Endothelial cell of umbilical vein (primary cell): ENCODE data around the gene TAGLN. TPM values are rescaled to one million over a fixed set of nuclear protein-coding genes. Genes with fewer than 3 reads are reported as not detected.
"Not testable (repeated sequence)": the region's sequence is repeated elsewhere in the genome, so short reads cannot be mapped to it uniquely, and the experiment has no call there.

ENCODE experiments used
- BruUV-seq: library from RNA; stranded (reverse); fragments of 400-500 nt; replicated peaks from 2 replicates; lab custom pipeline; 2021; lab: Mats Ljungman, UMichigan
- CTCF ChIA-PET: fragments of 300-600, 350-600 bp; sonication (Branson Sonifier 250); formaldehyde crosslinking; loops from one replicate; lab custom pipeline; 2021; ENCODE audit warnings: antibody characterized with exemption, inconsistent platforms; lab: Charles Lee
- POLR2A ChIA-PET: fragments of 300-600, 350-600 bp; sonication (Branson Sonifier 250); formaldehyde crosslinking; loops from one replicate; lab custom pipeline; 2021; ENCODE audit warnings: antibody characterized with exemption, inconsistent platforms; lab: Charles Lee
- DNase-seq: peaks from one replicate; pipeline ENCODE4 v3.0.0-alpha.2; 2011; ENCODE audit warnings: low read depth, low spot score
- FAIRE-seq: peaks from 2 replicates; lab custom pipeline; 2011; peaks lifted over from hg19 to GRCh38; lab: Jason Lieb, UNC
- H2AFZ ChIP-seq: 2 replicates; pipeline ENCODE4 v1.6.0; 2012; ENCODE audit warnings: low read depth, low read length, control low read depth, inconsistent platforms
- H3K27ac ChIP-seq: 2 replicates; pipeline ENCODE4 v1.5.1; 2011; ENCODE audit warnings: low read depth, mild to moderate bottlenecking, control low read depth, low read length, moderate library complexity; ENCODE audit not compliant: insufficient read depth
- H3K27me3 ChIP-seq, 2 experiments: 2 replicates each; pipeline versions ENCODE4 v1.6.0 to v1.6.1; 2011; ENCODE audit warnings: low read length in 2 of 2, mixed read lengths in 1 of 2; ENCODE audit not compliant: control insufficient read depth in 2 of 2, insufficient read depth in 2 of 2
- H3K36me3 ChIP-seq, 2 experiments: 2 replicates in 1 of 2; 3 replicates in 1 of 2; pipeline ENCODE4 v1.5.1; 2011; ENCODE audit warnings: low read length in 2 of 2, mild to moderate bottlenecking in 1 of 2, moderate library complexity in 1 of 2; ENCODE audit not compliant: control insufficient read depth in 2 of 2, insufficient read depth in 2 of 2; ENCODE audit errors: extremely low read depth in 1 of 2
- H3K4me1 ChIP-seq: 3 replicates; pipeline ENCODE4 v1.5.1; 2011; ENCODE audit warnings: mild to moderate bottlenecking, low read length; ENCODE audit not compliant: control insufficient read depth, insufficient read depth; ENCODE audit errors: extremely low read depth
- H3K4me2 ChIP-seq: 2 replicates; pipeline ENCODE4 v1.6.1; 2011; ENCODE audit warnings: low read length, control low read depth, mixed read lengths; ENCODE audit not compliant: insufficient read depth
- H3K4me3 ChIP-seq, 3 experiments: fragments of 200-600 bp in 1 of 3; sonication (generic), shearing (Covaris generic) in 1 of 3; replicated peaks in 1 of 3; 2 replicates each; pipeline ENCODE4 v1.5.1; 2011 to 2016; ENCODE audit warnings: control low read depth in 3 of 3, low read length in 3 of 3, mild to moderate bottlenecking in 2 of 3, inconsistent platforms in 1 of 3, low read depth in 1 of 3, moderate library complexity in 1 of 3; ENCODE audit not compliant: insufficient read depth in 1 of 3
- H3K79me2 ChIP-seq: 2 replicates; pipeline ENCODE4 v1.6.0; 2012; ENCODE audit warnings: low read length, inconsistent platforms; ENCODE audit not compliant: control insufficient read depth, insufficient read depth
- H3K9ac ChIP-seq: replicated peaks from 2 replicates; pipeline ENCODE3; 2011; ENCODE audit warnings: low read length, control low read depth; ENCODE audit not compliant: insufficient read depth; ENCODE audit errors: extremely low read depth
- H3K9me1 ChIP-seq: replicated peaks from 3 replicates; pipeline ENCODE4 v1.6.0; 2011; ENCODE audit warnings: mild to moderate bottlenecking, low read length; ENCODE audit not compliant: control insufficient read depth, insufficient read depth; ENCODE audit errors: extremely low read depth
- H3K9me3 ChIP-seq: replicated peaks from 2 replicates; pipeline ENCODE4 v1.5.1; 2012; ENCODE audit warnings: low read length, inconsistent platforms; ENCODE audit not compliant: control insufficient read depth, insufficient read depth
- H4K20me1 ChIP-seq: replicated peaks from 2 replicates; pipeline ENCODE3; 2011; ENCODE audit warnings: mild to moderate bottlenecking, low read length; ENCODE audit not compliant: control insufficient read depth, insufficient read depth; ENCODE audit errors: extremely low read depth
- EZH2 ChIP-seq: IDR thresholded peaks from 2 replicates; pipeline ENCODE4 v1.6.1; 2012; ENCODE audit warnings: borderline replicate concordance, low read depth, mild to moderate bottlenecking, moderate library complexity, low read length, inconsistent platforms; ENCODE audit not compliant: severe bottlenecking
- FOS ChIP-seq: IDR thresholded peaks from 2 replicates; pipeline ENCODE4 v1.6.1; 2011; ENCODE audit warnings: mild to moderate bottlenecking, low read length, moderate library complexity, borderline replicate concordance; ENCODE audit not compliant: insufficient read depth
- GATA2 ChIP-seq: IDR thresholded peaks from 2 replicates; pipeline ENCODE4 v1.7.0; 2011; ENCODE audit warnings: low read depth, mild to moderate bottlenecking, moderate library complexity, mixed read lengths, low read length; ENCODE audit not compliant: insufficient read length, insufficient read depth
- JUN ChIP-seq: IDR thresholded peaks from 2 replicates; pipeline ENCODE4 v1.6.1; 2011; ENCODE audit warnings: borderline replicate concordance, low read depth; ENCODE audit not compliant: insufficient read length, insufficient read depth
- MYC ChIP-seq: IDR thresholded peaks from one replicate; pipeline ENCODE4 v1.6.1; 2011; ENCODE audit warnings: mild to moderate bottlenecking, low read depth, low read length
- POLR2A ChIP-seq: IDR thresholded peaks from 2 replicates; pipeline ENCODE4 v1.6.1; 2012; ENCODE audit warnings: low read depth, mild to moderate bottlenecking, control low read depth, low read length
- POLR2AphosphoS5 ChIP-seq: IDR thresholded peaks from 2 replicates; pipeline ENCODE4 v1.6.1; 2012; ENCODE audit warnings: low read depth, mild to moderate bottlenecking, control low read depth, low read length, moderate library complexity; ENCODE audit not compliant: insufficient read depth
- dilution Hi-C: fragments of 300-500 bp; cut with MboI; formaldehyde crosslinking; loops from one replicate; pipeline ENCODE4 v1.15.0; 2019; ENCODE audit warnings: low sequenced_read_pairs; ENCODE audit not compliant: extremely low pct_ligation_motif_present
- intact Hi-C: fragments of 100-400 bp; cut with micrococcal nuclease; formaldehyde crosslinking; loops from one replicate; pipeline ENCODE4 v1.10.0; 2022
- polyA plus RNA-seq, 4 experiments: library from polyadenylated mRNA; depleted of rRNA in 3 of 4; stranded (reverse) in 3 of 4; unstranded in 1 of 4; fragments of >200 nt; gene quantifications; 2 replicates each; pipeline versions ENCODE4 v1.2.1 to v1.2.3, GENCODE V29; 2011 to 2012; ENCODE audit warnings: missing spikeins in 1 of 4
- total RNA-seq: library from RNA; stranded (reverse); gene quantifications from 2 replicates; pipeline ENCODE4 v1.2.3, GENCODE V29; 2021
- TF ChIP-seq, protein P1 (sequence below), 2 donors: IDR thresholded peaks; 1 replicate in 1 of 2; 2 replicates in 1 of 2; pipeline ENCODE4 v1.5.1; 2011; ENCODE audit warnings: low read length in 2 of 2, mild to moderate bottlenecking in 2 of 2, moderate library complexity in 2 of 2, control low read depth in 1 of 2, inconsistent platforms in 1 of 2, low read depth in 1 of 2; ENCODE audit not compliant: insufficient read depth in 1 of 2; ENCODE audit errors: extremely low read depth in 1 of 2
- TF ChIP-seq, protein P2 (sequence below): IDR thresholded peaks from 2 replicates; pipeline ENCODE4 v1.6.1; 2011; ENCODE audit not compliant: insufficient read depth, insufficient read length

Gene TAGLN
- total and polyA plus RNA-seq, 2 donors (not counting 3 experiments of a cell fraction or from before 2014, with no cell fraction given): 20.8 to 113 TPM

DNA sequence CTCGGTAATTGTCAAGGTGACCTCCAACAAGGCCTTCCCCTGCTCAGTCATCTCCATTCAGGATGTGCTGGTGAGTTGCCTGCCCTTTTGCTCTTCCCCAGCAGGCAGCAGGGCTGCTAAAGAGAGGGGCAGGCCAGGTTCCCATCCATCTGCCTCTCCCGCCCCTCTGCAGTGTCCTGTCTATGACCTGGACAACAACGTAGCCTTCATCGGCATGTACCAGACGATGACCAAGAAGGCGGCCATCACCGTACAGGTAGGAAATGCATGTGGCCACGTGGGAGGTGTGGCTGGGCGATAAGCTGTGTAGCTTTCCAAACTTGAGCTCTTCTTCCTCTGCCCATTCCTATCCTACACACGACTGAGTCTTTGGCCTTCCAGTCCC, 16.6 kb upstream of the TAGLN start:
- Histone ChIP-seq H2AFZ (no peak overlapping the region), H4K20me1 (no peaks in the 10 kb centered on the region), H3K4me1 (peaks cover 18% of the 10 kb centered on the region), H3K27ac (no peak overlapping the region), H3K4me2 (no peak overlapping the region), H3K79me2 (no peaks in the 10 kb centered on the region), H3K4me3 (no peak overlapping the region), H3K9me1 (no peaks in the 10 kb centered on the region), H3K9ac (no peak overlapping the region), H3K36me3 (peaks cover 0 to 7% of the 10 kb centered on the region in 2 experiments), H3K27me3 (no peaks in the 10 kb centered on the region), H3K9me3 (no peaks in the 10 kb centered on the region)
- DNase-seq: no peak
- no peak for FAIRE-seq
- BruUV-seq: no TSS peak
- TF ChIP-seq MYC (no peak), EZH2 (no peak), FOS (no peak), POLR2A (no peak), GATA2 (no peak), JUN (no peak), POLR2AphosphoS5 (no peak)
- TF ChIP-seq, protein P1, sequence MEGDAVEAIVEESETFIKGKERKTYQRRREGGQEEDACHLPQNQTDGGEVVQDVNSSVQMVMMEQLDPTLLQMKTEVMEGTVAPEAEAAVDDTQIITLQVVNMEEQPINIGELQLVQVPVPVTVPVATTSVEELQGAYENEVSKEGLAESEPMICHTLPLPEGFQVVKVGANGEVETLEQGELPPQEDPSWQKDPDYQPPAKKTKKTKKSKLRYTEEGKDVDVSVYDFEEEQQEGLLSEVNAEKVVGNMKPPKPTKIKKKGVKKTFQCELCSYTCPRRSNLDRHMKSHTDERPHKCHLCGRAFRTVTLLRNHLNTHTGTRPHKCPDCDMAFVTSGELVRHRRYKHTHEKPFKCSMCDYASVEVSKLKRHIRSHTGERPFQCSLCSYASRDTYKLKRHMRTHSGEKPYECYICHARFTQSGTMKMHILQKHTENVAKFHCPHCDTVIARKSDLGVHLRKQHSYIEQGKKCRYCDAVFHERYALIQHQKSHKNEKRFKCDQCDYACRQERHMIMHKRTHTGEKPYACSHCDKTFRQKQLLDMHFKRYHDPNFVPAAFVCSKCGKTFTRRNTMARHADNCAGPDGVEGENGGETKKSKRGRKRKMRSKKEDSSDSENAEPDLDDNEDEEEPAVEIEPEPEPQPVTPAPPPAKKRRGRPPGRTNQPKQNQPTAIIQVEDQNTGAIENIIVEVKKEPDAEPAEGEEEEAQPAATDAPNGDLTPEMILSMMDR (IDR thresholded peaks at IDR 0.05; ENCODE audit: extremely low read depth in 1 of 2, insufficient read depth in 1 of 2, low read depth in 1 of 2, low read length in 2 of 2): no peak
- TF ChIP-seq, protein P2, sequence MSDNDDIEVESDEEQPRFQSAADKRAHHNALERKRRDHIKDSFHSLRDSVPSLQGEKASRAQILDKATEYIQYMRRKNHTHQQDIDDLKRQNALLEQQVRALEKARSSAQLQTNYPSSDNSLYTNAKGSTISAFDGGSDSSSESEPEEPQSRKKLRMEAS: no peak
- dilution Hi-C loops: no loop called here
- CTCF ChIA-PET: interaction anchor here (1.0 to 5.8 kb wide), 5 partner anchors 10 to 44 kb away, joined by 3 to 90 read pairs (median 5); partner anchors contain the start of gene TAGLN
- intact Hi-C loops: no loop called here
- POLR2A ChIA-PET: no interaction called here

DNA sequence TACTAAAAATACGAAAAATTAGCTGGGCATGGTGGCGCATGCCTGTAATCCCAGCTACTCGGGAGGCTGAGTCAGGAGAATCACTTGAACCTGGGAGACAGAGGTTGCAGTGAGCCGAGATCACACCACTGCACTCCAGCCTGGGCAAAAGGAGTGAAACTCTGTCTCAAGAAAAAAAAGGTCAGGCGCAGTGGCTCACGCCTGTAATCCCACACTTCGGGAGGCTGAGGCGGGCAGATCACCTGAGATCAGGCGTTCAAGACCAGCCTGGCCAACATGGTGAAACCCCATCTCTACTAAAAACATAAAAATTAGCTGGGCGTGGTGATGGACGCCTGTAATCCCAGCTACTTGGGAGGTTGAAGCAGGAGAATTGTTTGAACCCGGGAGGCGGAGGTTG, 16.0 kb upstream of the TAGLN start:
- CTCF ChIA-PET: interaction anchor here (1.2 to 5.8 kb wide), 2 partner anchors 16 to 43 kb away, joined by 3 to 90 read pairs; partner anchors contain the start of gene TAGLN
- BruUV-seq, H2AFZ ChIP-seq, POLR2A ChIA-PET, H3K9me1 ChIP-seq, DNase-seq, H3K27me3 ChIP-seq, H3K4me3 ChIP-seq, H3K27ac ChIP-seq, dilution Hi-C loops, H3K9me3 ChIP-seq, H3K79me2 ChIP-seq, H3K9ac ChIP-seq, FAIRE-seq, H3K4me2 ChIP-seq, H4K20me1 ChIP-seq, intact Hi-C loops: not testable (repeated sequence)
- peaks cover 12% of the 10 kb centered on the region for H3K4me1 ChIP-seq
- H3K36me3 ChIP-seq: peaks cover 0 to 13% of the 10 kb centered on the region in 2 experiments
